Spleen (tissue), 7 donors: Measurements from ENCODE around the gene ZNF442.
A peak's percentile ranks its signal among the peaks of the same experiment; 100 is the strongest.

Experiments
- CTCF ChIP-seq, 11 experiments: fragments of 200-600 bp in 7 of 11; fragments of 450-650 bp in 4 of 11; sonication (generic) in 4 of 11; IDR thresholded peaks in 8 of 11; conservative IDR thresholded peaks in 3 of 11; 1 replicate in 7 of 11; 2 replicates in 4 of 11; pipeline versions ENCODE4 v1.4.0 to v1.8.0; 2016 to 2021; ENCODE audit warnings: antibody characterized with exemption in 11 of 11, inconsistent platforms in 4 of 11, mild to moderate bottlenecking in 1 of 11
- POLR2A ChIP-seq, 3 donors: fragments of 450-650 bp; IDR thresholded peaks; one replicate each; pipeline ENCODE4 v1.5.1; 2017; ENCODE audit warnings: antibody characterized with exemption in 3 of 3, mild to moderate bottlenecking in 1 of 3
- POLR2AphosphoS5 ChIP-seq, 3 donors: sonication (generic); formaldehyde crosslinking; IDR thresholded peaks; one replicate each; pipeline ENCODE4 v1.5.1; 2017; ENCODE audit warnings: antibody characterized with exemption in 3 of 3
- donor health status: DM: no; HTN: no; CAD: no; lungs with moderate emphysema.
- donor health status: DM: no; HTN: no; CAD: no.
- donor health status: DM: no; HTN: no; CAD: no.

- TF ChIP-seq CTCF (IDR thresholded peaks at IDR 0.05 in 8 of 11, conservative IDR thresholded peaks at IDR 0.05 in 3 of 11) (no peak), POLR2A (IDR thresholded peaks at IDR 0.05) (peak; percentile 54 to 92 (median 55)), POLR2AphosphoS5 (IDR thresholded peaks at IDR 0.05) (peak; percentile 95 to 98 (median 96))
Observed at GRCh38 chr19:12333162-12334159, 32.0 kb downstream of the ZNF442 start, which contains the start of gene ZNF563.
